ENCODE measurements around the gene SLC6A20. TPM values are rescaled to one million over a fixed set of nuclear protein-coding genes. Genes with fewer than 3 reads are reported as not detected.

The SLC6A20 gene
- total and polyA plus RNA-seq, 4 donors = 0.08 to 0.16 (median 0.10) TPM; not detected in 1

DNA sequence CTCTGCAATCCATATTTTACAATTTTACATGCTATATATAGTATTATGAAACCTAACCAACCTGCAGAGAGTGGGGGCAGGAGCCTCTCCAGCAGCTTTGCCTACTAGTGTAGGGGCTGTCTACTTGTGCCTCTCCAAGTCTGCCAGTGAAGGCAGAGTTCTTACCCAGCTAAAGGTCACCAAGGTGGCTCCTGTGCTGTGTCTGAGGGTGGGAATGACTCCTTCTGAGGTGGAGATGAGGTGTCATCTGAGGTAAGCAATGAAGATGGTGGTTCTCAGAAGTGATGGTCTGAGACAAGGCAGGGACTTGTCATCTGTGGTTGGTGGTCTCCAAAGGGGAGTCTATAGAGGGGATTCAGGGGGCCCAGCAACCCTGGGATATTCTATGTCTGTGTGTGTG, 59.6 kb downstream of the SLC6A20 start:
- Histone ChIP-seq H3K27ac (ENCODE audit: low read depth in 1 of 2, low read length in 2 of 2) (no peak overlapping the region), H3K9me3 (ENCODE audit: control insufficient read depth in 4 of 4, low read length in 3 of 4) (no peaks in the 10 kb centered on the region), H3K4me1 (ENCODE audit: control insufficient read depth in 4 of 4, insufficient read depth in 4 of 4, low read length in 3 of 4) (peaks cover 0 to under 1% (median 0%) of the 10 kb centered on the region in 4 donors), H3K27me3 (ENCODE audit: control insufficient read depth in 4 of 4, insufficient read depth in 4 of 4, low read length in 3 of 4) (no peaks in the 10 kb centered on the region), H3K9ac (ENCODE audit: low read depth in 1 of 2, low read length in 2 of 2) (no peak overlapping the region), H3K4me3 (ENCODE audit: low read depth in 1 of 3, low read length in 3 of 3) (no peak overlapping the region), H3K36me3 (ENCODE audit: control insufficient read depth in 4 of 4, insufficient read depth in 3 of 4, low read depth in 1 of 4, low read length in 3 of 4) (peaks cover 7 to 65% (median 48%) of the 10 kb centered on the region in 4 donors)
- no peak for DNase-seq (ENCODE audit: low spot score)
- no peak for TF ChIP-seq SP1 (IDR thresholded peaks at IDR 0.05)
- no peak for TF ChIP-seq FOXA1 (IDR thresholded peaks at IDR 0.05)
- no peak for TF ChIP-seq EGR1 (IDR thresholded peaks at IDR 0.05; ENCODE audit: low read depth in 2 of 2)
- TF ChIP-seq, protein P1, sequence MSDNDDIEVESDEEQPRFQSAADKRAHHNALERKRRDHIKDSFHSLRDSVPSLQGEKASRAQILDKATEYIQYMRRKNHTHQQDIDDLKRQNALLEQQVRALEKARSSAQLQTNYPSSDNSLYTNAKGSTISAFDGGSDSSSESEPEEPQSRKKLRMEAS (IDR thresholded peaks at IDR 0.05) = no peak
- TF ChIP-seq JUND (IDR thresholded peaks at IDR 0.05) = no peak
- no peak for TF ChIP-seq HNF4A (conservative IDR thresholded peaks at IDR 0.05)
- no peak for TF ChIP-seq RAD21 (IDR thresholded peaks at IDR 0.05)
- TF ChIP-seq FOXA2 (IDR thresholded peaks at IDR 0.05) = no peak
- no peak for TF ChIP-seq CTCF (IDR thresholded peaks at IDR 0.05; ENCODE audit: low read depth, low read length, missing input control)
- TF ChIP-seq, protein P2, sequence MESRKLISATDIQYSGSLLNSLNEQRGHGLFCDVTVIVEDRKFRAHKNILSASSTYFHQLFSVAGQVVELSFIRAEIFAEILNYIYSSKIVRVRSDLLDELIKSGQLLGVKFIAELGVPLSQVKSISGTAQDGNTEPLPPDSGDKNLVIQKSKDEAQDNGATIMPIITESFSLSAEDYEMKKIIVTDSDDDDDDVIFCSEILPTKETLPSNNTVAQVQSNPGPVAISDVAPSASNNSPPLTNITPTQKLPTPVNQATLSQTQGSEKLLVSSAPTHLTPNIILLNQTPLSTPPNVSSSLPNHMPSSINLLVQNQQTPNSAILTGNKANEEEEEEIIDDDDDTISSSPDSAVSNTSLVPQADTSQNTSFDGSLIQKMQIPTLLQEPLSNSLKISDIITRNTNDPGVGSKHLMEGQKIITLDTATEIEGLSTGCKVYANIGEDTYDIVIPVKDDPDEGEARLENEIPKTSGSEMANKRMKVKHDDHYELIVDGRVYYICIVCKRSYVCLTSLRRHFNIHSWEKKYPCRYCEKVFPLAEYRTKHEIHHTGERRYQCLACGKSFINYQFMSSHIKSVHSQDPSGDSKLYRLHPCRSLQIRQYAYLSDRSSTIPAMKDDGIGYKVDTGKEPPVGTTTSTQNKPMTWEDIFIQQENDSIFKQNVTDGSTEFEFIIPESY (IDR thresholded peaks at IDR 0.05) = no peak
- TF ChIP-seq, protein P3, sequence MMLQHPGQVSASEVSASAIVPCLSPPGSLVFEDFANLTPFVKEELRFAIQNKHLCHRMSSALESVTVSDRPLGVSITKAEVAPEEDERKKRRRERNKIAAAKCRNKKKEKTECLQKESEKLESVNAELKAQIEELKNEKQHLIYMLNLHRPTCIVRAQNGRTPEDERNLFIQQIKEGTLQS (IDR thresholded peaks at IDR 0.05) = no peak

DNA sequence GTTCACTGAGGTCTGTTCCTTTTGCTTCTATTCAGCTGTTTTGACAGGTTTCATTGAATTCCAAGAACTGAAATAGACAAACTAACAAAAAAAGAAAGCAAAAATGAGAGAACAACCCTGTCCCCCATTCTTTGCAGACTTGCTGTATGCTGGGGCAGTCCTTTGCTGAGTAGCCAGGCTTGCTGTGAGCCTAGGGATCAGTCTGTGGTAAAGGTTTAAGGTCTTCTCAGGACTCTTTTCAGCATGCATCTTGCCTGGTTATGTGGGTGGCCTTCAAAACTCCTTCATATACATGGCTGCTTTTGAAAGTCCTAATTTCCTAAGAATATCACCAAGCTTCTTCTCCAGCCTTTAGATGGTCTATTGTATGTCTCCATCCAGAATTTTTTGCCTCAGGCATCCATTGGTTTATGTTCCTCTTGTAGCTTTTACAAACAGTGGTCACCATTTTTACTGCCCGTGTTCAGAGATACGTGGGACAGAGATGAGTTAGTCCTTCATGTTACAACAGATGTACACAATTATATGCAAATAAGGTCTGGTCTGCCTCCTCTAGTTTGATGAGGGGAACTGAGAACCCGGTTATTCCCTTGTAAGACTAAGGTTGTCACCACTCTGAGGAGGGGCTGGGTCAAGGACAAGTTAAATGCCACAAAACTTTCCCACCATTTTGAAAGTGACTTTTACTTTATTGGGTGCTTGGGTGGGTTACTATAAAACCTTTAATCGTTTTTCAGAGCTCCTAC, 65.8 kb downstream of the SLC6A20 start:
- WGBS = 92% methylated on average over 4 of the region's 4 CpGs
- H3K36me3 ChIP-seq (ENCODE audit: control insufficient read depth in 4 of 4, insufficient read depth in 3 of 4, low read depth in 1 of 4, low read length in 3 of 4) = peaks cover 1 to 39% (median 30%) of the 10 kb centered on the region in 4 donors
- no peak overlapping the region for H3K9ac ChIP-seq (ENCODE audit: low read depth in 1 of 2, low read length in 2 of 2)
- no peak for DNase-seq (ENCODE audit: low spot score)
- no peaks in the 10 kb centered on the region for H3K27me3 ChIP-seq (ENCODE audit: control insufficient read depth in 4 of 4, insufficient read depth in 4 of 4, low read length in 3 of 4)
- no peaks in the 10 kb centered on the region for H3K9me3 ChIP-seq (ENCODE audit: control insufficient read depth in 4 of 4, low read length in 3 of 4)
- H3K4me1 ChIP-seq (ENCODE audit: control insufficient read depth in 4 of 4, insufficient read depth in 4 of 4, low read length in 3 of 4) = no peaks in the 10 kb centered on the region
- no peak overlapping the region for H3K27ac ChIP-seq (ENCODE audit: low read depth in 1 of 2, low read length in 2 of 2)
- no peak overlapping the region for H3K4me3 ChIP-seq (ENCODE audit: low read depth in 1 of 3, low read length in 3 of 3)
- TF ChIP-seq EGR1 (IDR thresholded peaks at IDR 0.05; ENCODE audit: low read depth in 2 of 2) (no peak), JUND (IDR thresholded peaks at IDR 0.05) (no peak), NR2F2 (IDR thresholded peaks at IDR 0.05) (no peak), GABPA (IDR thresholded peaks at IDR 0.05 in 1 of 2, conservative IDR thresholded peaks at IDR 0.05 in 1 of 2) (no peak), SP1 (IDR thresholded peaks at IDR 0.05) (no peak), FOXA1 (IDR thresholded peaks at IDR 0.05) (no peak), HNF4G (IDR thresholded peaks at IDR 0.05) (no peak), CTCF (IDR thresholded peaks at IDR 0.05; ENCODE audit: low read depth, low read length, missing input control) (no peak), HNF4A (conservative IDR thresholded peaks at IDR 0.05) (no peak), RAD21 (IDR thresholded peaks at IDR 0.05) (no peak), FOXA2 (IDR thresholded peaks at IDR 0.05) (no peak), YY1 (IDR thresholded peaks at IDR 0.05) (no peak), TAF1 (conservative IDR thresholded peaks at IDR 0.05) (no peak)
- TF ChIP-seq, protein P4, sequence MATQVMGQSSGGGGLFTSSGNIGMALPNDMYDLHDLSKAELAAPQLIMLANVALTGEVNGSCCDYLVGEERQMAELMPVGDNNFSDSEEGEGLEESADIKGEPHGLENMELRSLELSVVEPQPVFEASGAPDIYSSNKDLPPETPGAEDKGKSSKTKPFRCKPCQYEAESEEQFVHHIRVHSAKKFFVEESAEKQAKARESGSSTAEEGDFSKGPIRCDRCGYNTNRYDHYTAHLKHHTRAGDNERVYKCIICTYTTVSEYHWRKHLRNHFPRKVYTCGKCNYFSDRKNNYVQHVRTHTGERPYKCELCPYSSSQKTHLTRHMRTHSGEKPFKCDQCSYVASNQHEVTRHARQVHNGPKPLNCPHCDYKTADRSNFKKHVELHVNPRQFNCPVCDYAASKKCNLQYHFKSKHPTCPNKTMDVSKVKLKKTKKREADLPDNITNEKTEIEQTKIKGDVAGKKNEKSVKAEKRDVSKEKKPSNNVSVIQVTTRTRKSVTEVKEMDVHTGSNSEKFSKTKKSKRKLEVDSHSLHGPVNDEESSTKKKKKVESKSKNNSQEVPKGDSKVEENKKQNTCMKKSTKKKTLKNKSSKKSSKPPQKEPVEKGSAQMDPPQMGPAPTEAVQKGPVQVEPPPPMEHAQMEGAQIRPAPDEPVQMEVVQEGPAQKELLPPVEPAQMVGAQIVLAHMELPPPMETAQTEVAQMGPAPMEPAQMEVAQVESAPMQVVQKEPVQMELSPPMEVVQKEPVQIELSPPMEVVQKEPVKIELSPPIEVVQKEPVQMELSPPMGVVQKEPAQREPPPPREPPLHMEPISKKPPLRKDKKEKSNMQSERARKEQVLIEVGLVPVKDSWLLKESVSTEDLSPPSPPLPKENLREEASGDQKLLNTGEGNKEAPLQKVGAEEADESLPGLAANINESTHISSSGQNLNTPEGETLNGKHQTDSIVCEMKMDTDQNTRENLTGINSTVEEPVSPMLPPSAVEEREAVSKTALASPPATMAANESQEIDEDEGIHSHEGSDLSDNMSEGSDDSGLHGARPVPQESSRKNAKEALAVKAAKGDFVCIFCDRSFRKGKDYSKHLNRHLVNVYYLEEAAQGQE (IDR thresholded peaks at IDR 0.05) = no peak
- TF ChIP-seq, protein P2 (IDR thresholded peaks at IDR 0.05) = no peak
- TF ChIP-seq, protein P3 (IDR thresholded peaks at IDR 0.05) = no peak
